ENCODE data around the gene CINP.
"Not testable (repeated sequence)": the region's sequence is repeated elsewhere in the genome, so short reads cannot be mapped to it uniquely, and the experiment has no call there.

The CINP gene

DNA sequence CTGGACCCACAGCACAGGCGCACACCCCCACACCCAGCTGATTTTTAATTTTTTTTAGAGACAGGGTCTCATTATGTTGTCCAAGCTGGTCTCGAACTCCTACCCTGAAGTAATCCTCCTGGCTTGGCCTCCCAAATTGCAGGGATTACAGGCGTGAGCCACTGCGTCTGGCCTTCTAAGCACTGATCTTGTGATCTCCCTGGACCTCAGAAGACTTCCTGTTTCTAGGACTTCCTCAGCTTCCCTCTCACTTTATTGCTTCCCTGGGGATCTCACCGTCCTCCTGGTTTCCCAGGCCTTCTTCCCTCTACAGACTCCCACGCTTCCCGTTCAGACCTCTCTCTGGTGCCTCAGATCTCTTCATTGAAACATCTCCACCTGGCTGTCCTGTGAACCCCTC is 29.3 kb downstream of the CINP start:
- no peak for TF ChIP-seq CTCF (IDR thresholded peaks at IDR 0.05; ENCODE audit: low read depth, low read length)
- no peak for DNase-seq (ENCODE audit: extremely low read depth, low read depth)

DNA sequence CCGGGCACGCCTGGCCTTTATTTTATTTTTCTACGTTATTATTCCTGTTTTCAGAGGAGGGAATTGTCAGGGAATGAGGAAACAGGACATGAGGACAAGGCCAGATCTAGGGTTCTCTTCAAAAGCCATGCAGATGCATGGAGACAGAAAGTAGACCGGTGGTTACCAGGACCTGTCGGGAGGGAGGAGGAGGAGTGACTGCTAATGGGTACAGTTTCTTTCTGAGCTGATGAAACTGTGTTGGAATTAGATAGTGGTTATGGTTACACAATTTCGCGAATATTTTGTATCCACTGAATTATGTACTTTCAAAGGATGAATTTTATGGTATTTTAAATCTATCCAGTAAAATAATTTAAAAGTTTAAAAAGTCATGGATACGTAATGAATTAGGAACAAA is 31.9 kb downstream of the CINP start:
- no peak for TF ChIP-seq CTCF (IDR thresholded peaks at IDR 0.05; ENCODE audit: low read depth, low read length)
- DNase-seq (ENCODE audit: extremely low read depth, low read depth), result no peak

- not testable (repeated sequence) for DNase-seq (ENCODE audit: extremely low read depth, low read depth)
These were observed 33.3 kb downstream of the CINP start for GRCh38 chr14:102329381-102329780.

DNA sequence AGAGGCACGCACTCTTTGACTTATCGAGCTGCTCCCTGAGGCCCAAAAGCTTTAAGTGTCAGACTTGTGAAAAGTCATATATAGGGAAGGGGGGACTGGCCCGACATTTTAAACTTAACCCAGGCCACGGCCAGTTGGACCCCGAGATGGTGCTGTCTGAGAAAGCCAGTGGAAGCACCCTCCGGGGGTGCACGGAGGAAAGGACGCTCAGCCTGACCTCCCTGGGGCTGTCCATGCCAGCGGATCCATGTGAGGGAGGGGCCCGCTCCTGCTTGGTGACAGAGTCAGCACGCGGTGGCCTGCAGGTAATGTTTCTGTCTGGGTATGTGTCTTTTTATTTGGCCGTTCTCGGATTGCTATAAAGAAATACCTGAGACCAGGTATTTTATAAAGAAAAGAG is 36.1 kb downstream of the CINP start:
- no peak for TF ChIP-seq CTCF (IDR thresholded peaks at IDR 0.05; ENCODE audit: low read depth, low read length)
- no peak for DNase-seq (ENCODE audit: extremely low read depth, low read depth)

DNA sequence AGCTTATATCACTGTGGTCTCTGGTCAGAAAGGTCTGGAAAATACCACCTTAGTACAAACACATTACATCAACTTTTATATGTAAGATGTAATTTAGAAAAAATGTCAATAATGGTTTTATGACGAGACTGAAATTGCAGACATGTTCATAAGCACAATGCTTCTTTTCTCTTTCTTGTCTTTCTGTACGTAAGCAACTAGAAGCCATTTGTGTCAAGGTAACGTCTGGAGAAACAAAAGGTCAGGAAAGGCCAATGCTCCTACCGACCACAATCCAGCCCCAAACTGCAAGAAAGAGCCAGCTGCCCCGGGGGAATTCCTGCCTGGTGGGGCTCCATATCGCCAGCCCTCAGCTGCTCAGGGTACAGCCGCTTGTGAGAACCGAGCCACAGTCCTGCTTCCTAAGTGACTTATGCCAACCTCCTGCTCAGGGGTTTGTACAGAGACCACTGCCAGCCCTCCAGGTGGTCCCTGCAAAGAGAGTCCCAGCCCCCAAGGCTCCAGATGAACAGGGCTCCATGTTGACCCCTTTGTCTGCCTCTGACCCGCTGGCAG is 36.8 kb downstream of the CINP start:
- DNase-seq (ENCODE audit: extremely low read depth, low read depth), result no peak

GRCh38 chr14:102323102-102323501 is 39.6 kb downstream of the CINP start:
- DNase-seq (ENCODE audit: extremely low read depth, low read depth), result peak; percentile 59
- peak; percentile 69 for TF ChIP-seq CTCF (IDR thresholded peaks at IDR 0.05; ENCODE audit: low read depth, low read length)

More for the DNA sequence above, 36.8 kb downstream of the CINP start:
- TF ChIP-seq CTCF (IDR thresholded peaks at IDR 0.05; ENCODE audit: low read depth, low read length), result no peak

- no peak for TF ChIP-seq CTCF (IDR thresholded peaks at IDR 0.05; ENCODE audit: low read depth, low read length)
- DNase-seq (ENCODE audit: extremely low read depth, low read depth), result no peak
These were observed 41.0 kb downstream of the CINP start for GRCh38 chr14:102321456-102322422.

All from AG09319 (cell line).